Measurements from ENCODE around the gene ALPI.

Gene ALPI

DNA sequence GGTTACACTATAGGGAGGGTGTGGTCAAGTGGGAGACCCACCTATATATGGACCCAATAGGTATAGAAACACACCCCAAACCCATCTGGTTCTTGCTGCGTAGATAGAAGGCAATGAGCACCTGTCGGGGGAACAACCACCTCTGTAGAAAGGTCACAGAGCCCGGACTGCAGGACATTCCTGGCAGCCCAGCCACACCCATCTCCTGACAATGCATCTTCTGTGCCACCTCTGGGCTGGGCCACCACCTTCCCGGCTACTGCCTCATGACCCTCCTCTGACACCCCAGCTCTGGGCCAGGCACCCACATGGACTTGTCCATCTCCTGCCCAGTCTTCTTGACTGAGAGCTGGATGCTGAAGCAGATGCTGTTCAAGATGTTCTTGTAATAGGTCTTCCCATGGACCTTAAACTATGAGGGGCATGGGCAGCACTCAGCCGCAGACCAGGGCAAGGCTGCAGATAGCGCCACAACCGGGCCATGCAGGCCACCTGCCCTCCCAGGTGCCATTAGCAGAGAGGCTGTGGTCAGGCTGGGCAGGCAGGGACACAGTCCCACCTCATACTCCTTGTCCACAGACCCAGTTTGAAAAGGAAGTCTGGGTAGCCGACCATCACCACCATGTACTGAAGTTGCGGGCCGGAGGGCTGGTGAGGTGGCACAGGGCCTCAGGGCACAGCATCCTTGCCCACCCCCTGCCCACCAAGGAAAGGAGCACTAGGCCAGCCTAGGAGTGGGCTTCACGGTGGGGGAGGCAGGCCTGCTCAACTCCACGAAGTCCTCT, 40.0 kb upstream of the ALPI start:
- H3K9ac ChIP-seq (ENCODE audit: low read length): no peak overlapping the region
- H3K9me3 ChIP-seq (ENCODE audit: insufficient read depth, low read length): no peaks in the 10 kb centered on the region
- H3K4me1 ChIP-seq (ENCODE audit: low read length): no peaks in the 10 kb centered on the region
- H2AFZ ChIP-seq (ENCODE audit: low read depth, low read length): no peak overlapping the region
- TF ChIP-seq CTCF (IDR thresholded peaks at IDR 0.05; ENCODE audit: low read depth, low read length): no peak
- TF ChIP-seq EZH2phosphoT487 (IDR thresholded peaks at IDR 0.05; ENCODE audit: low read depth): no peak
- no peak overlapping the region for H3K4me3 ChIP-seq (ENCODE audit: low read length)
- H3K36me3 ChIP-seq (replicated peaks; ENCODE audit: low read depth, low read length): no peaks in the 10 kb centered on the region
- H3K4me2 ChIP-seq (ENCODE audit: low read length): no peak overlapping the region
- no peak overlapping the region for H3K27ac ChIP-seq (ENCODE audit: low read length)
- no peaks in the 10 kb centered on the region for H4K20me1 ChIP-seq (ENCODE audit: insufficient read depth, low read length)
- H3K27me3 ChIP-seq (ENCODE audit: low read depth, low read length): peaks cover 5% of the 10 kb centered on the region; the same call in 1 of the 2 replicates
- no peaks in the 10 kb centered on the region for H3K79me2 ChIP-seq (ENCODE audit: low read length)

GRCh38 chr2:232416521-232417470, 39.2 kb upstream of the ALPI start:
- no peak overlapping the region for H2AFZ ChIP-seq (ENCODE audit: low read depth, low read length)

DNA sequence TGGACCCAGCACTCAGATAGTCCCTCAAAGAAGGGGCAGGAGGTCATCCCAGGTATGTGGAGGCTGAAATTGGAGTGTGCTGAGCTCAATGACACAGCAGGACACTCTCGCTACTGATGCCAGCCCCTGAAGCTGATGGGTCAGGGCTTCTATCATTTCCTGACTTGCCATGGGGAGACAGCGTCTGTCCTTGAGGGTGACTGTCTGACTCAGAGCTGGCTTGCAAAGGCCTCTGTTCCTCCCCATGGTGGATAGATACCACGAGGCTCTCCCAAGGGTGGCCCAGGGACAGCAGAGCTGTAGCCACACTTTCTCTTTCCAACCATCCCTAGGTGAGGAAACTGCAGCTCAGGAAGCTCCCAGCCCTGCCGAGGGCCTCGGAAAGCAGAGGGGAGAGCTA, 38.5 kb upstream of the ALPI start:
- Histone ChIP-seq H3K9ac (ENCODE audit: low read length) (no peak overlapping the region), H2AFZ (ENCODE audit: low read depth, low read length) (no peak overlapping the region), H3K27ac (ENCODE audit: low read length) (no peak overlapping the region), H3K4me1 (ENCODE audit: low read length) (no peaks in the 10 kb centered on the region), H3K27me3 (ENCODE audit: low read depth, low read length) (peaks cover 5% of the 10 kb centered on the region; the same call in 1 of the 2 replicates), H3K79me2 (ENCODE audit: low read length) (no peaks in the 10 kb centered on the region), H3K9me3 (ENCODE audit: insufficient read depth, low read length) (no peaks in the 10 kb centered on the region), H3K36me3 (replicated peaks; ENCODE audit: low read depth, low read length) (no peaks in the 10 kb centered on the region), H4K20me1 (ENCODE audit: insufficient read depth, low read length) (no peaks in the 10 kb centered on the region), H3K4me2 (ENCODE audit: low read length) (no peak overlapping the region), H3K4me3 (ENCODE audit: low read length) (no peak overlapping the region)
- TF ChIP-seq EZH2phosphoT487 (IDR thresholded peaks at IDR 0.05; ENCODE audit: low read depth) (no peak), CTCF (IDR thresholded peaks at IDR 0.05; ENCODE audit: low read depth, low read length) (no peak)

More at GRCh38 chr2:232416521-232417470, 39.2 kb upstream of the ALPI start:
- Histone ChIP-seq H3K36me3 (replicated peaks; ENCODE audit: low read depth, low read length) (no peaks in the 10 kb centered on the region), H3K4me3 (ENCODE audit: low read length) (no peak overlapping the region), H4K20me1 (ENCODE audit: insufficient read depth, low read length) (no peaks in the 10 kb centered on the region), H3K4me2 (ENCODE audit: low read length) (no peak overlapping the region), H3K4me1 (ENCODE audit: low read length) (no peaks in the 10 kb centered on the region), H3K79me2 (ENCODE audit: low read length) (no peaks in the 10 kb centered on the region), H3K9me3 (ENCODE audit: insufficient read depth, low read length) (no peaks in the 10 kb centered on the region), H3K27me3 (ENCODE audit: low read depth, low read length) (peaks cover 5% of the 10 kb centered on the region; the same call in 1 of the 2 replicates), H3K27ac (ENCODE audit: low read length) (no peak overlapping the region), H3K9ac (ENCODE audit: low read length) (no peak overlapping the region)
- TF ChIP-seq CTCF (IDR thresholded peaks at IDR 0.05; ENCODE audit: low read depth, low read length) (no peak), EZH2phosphoT487 (IDR thresholded peaks at IDR 0.05; ENCODE audit: low read depth) (no peak)

DNA sequence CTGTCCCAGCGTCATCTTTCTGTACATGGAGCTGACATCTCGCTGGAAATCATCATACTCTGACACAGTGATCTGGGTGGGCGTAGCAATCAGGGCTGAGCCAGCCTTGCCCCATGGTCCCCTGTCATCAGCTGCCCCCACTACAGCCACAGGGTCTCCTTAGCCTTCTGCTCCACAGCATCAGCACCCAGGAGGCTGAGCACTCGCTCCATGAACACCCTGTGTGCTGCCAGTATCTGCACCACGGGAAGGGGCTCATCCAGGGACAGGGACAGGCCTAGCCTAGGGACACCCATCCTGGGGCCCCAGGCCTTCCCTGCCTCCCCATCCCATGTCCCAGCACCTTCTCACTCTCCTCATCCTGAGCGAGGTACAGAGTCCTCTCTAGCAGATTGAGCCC, 37.9 kb upstream of the ALPI start:
- Histone ChIP-seq H3K27ac (ENCODE audit: low read length) (no peak overlapping the region), H3K4me3 (ENCODE audit: low read length) (no peak overlapping the region), H3K9ac (ENCODE audit: low read length) (no peak overlapping the region), H3K27me3 (ENCODE audit: low read depth, low read length) (peaks cover 4% of the 10 kb centered on the region; the same call in 1 of the 2 replicates), H4K20me1 (ENCODE audit: insufficient read depth, low read length) (no peaks in the 10 kb centered on the region), H3K79me2 (ENCODE audit: low read length) (no peaks in the 10 kb centered on the region), H3K9me3 (ENCODE audit: insufficient read depth, low read length) (no peaks in the 10 kb centered on the region), H3K36me3 (replicated peaks; ENCODE audit: low read depth, low read length) (no peaks in the 10 kb centered on the region), H2AFZ (ENCODE audit: low read depth, low read length) (no peak overlapping the region), H3K4me1 (ENCODE audit: low read length) (no peaks in the 10 kb centered on the region), H3K4me2 (ENCODE audit: low read length) (no peak overlapping the region)
- TF ChIP-seq CTCF (IDR thresholded peaks at IDR 0.05; ENCODE audit: low read depth, low read length) (no peak), EZH2phosphoT487 (IDR thresholded peaks at IDR 0.05; ENCODE audit: low read depth) (no peak)
